Measurements from ENCODE around the gene SECISBP2. TPM values are rescaled to one million over a fixed set of nuclear protein-coding genes. Genes with fewer than 3 reads are reported as not detected.

SECISBP2 gene
- total RNA-seq, 1 donor from 2014 or later: 26.4 TPM

GRCh38 chr9:89400403-89401116 is 82.3 kb downstream of the SECISBP2 start:
- no peak for DNase-seq (ENCODE audit: low read depth)

GRCh38 chr9:89402695-89403427 is 84.6 kb downstream of the SECISBP2 start:
- DNase-seq (ENCODE audit: low read depth): no peak

GRCh38 chr9:89404074-89404473 is 85.8 kb downstream of the SECISBP2 start:
- no peak for DNase-seq (ENCODE audit: low read depth)

GRCh38 chr9:89405826-89406225 is 87.5 kb downstream of the SECISBP2 start:
- no peak for DNase-seq (ENCODE audit: low read depth)

- no peak for DNase-seq (ENCODE audit: low read depth)
Observed at GRCh38 chr9:89407070-89407469, 88.8 kb downstream of the SECISBP2 start.

GRCh38 chr9:89408628-89409101 is 90.4 kb downstream of the SECISBP2 start:
- DNase-seq (ENCODE audit: low read depth): no peak

Small RNA genes within 50 kb of the gene (microRNA-seq; reads per million reads assigned to microRNA genes)
- gene MIR3153: not detected

Other genes with a start within 250 kb of the SECISBP2 start
- gene SHC3, start 139.7 kb upstream of the SECISBP2 start, total RNA-seq: 0.05 and 0.16 TPM in 2 replicates
- 18.6 and 25.5 TPM in 2 replicates for gene CKS2, start 7.3 kb upstream of the SECISBP2 start, total RNA-seq
- 0.27 TPM in 1 of 2 replicates, not detected in the other for gene SEMA4D, start 179.6 kb downstream of the SECISBP2 start, total RNA-seq

Measured in myocyte (in vitro differentiated cells).